ENCODE data around the gene KIF3A. TPM values are rescaled to one million over a fixed set of nuclear protein-coding genes. Genes with fewer than 3 reads are reported as not detected.

KIF3A gene
- total and polyA plus RNA-seq, 2 experiments from 2014 or later = 11.2 to 19.7 TPM

- no peak for DNase-seq (ENCODE audit: low spot score)
- Histone ChIP-seq H2AFZ (no peak overlapping the region), H3K4me1 (ENCODE audit: insufficient read depth) (no peaks in the 10 kb centered on the region), H3K27me3 (ENCODE audit: insufficient read depth) (no peaks in the 10 kb centered on the region), H3K36me3 (ENCODE audit: insufficient read depth) (no peaks in the 10 kb centered on the region), H3K4me3 (no peak overlapping the region), H3K79me2 (replicated peaks; ENCODE audit: insufficient read depth) (no peaks in the 10 kb centered on the region), H3K9me2 (ENCODE audit: insufficient read depth) (no peaks in the 10 kb centered on the region), H3K27ac (ENCODE audit: low read depth) (no peak overlapping the region), H3K4me2 (no peak overlapping the region), H3F3A (replicated peaks; ENCODE audit: low read depth) (no peaks in the 10 kb centered on the region), H4K20me1 (replicated peaks; ENCODE audit: insufficient read depth) (no peaks in the 10 kb centered on the region)
- H3K4me1 Mint-ChIP-seq = peaks cover 6% of the 10 kb centered on the region
- no peak overlapping the region for H3K27ac Mint-ChIP-seq
- no peaks in the 10 kb centered on the region; the same call in 2 of the 3 replicates for H3K36me3 Mint-ChIP-seq (ENCODE audit: low read depth)
- no peaks in the 10 kb centered on the region for H3K9me3 Mint-ChIP-seq
- ATAC-seq = no peak
- no peak overlapping the region for H3K4me3 Mint-ChIP-seq
- no peaks in the 10 kb centered on the region for H3K27me3 Mint-ChIP-seq (ENCODE audit: insufficient read depth, low read depth, poor library complexity)
- TF ChIP-seq EZH2 (IDR thresholded peaks at IDR 0.05; ENCODE audit: low read depth, unreplicated experiment) = no peak
- TF ChIP-seq CTCF (conservative IDR thresholded peaks at IDR 0.05; ENCODE audit: low read depth in 2 of 2) = no peak
- no peak for TF ChIP-seq STAT1 (IDR thresholded peaks at IDR 0.05; ENCODE audit: unreplicated experiment)
- TF ChIP-seq ETS1 (IDR thresholded peaks at IDR 0.05) = no peak
- no peak for TF ChIP-seq ZNF462 (CRISPR knock-in tag; IDR thresholded peaks at IDR 0.05)
- no peak for TF ChIP-seq NANOG (IDR thresholded peaks at IDR 0.05; ENCODE audit: borderline replicate concordance)
- TF ChIP-seq EZH2phosphoT487 (IDR thresholded peaks at IDR 0.05; ENCODE audit: unreplicated experiment) = no peak
Observed at GRCh38 chr5:132675936-132676689, 61.2 kb downstream of the KIF3A start.
